CD4-positive, alpha-beta T cell treated with Interleukin-15 for 4 hours (primary cell): ENCODE results near the gene MRPS5.

ENCODE experiments used
- DNase-seq: peaks from one replicate; pipeline ENCODE4 v3.0.0-alpha.2; 2020; ENCODE audit warnings: low spot score

The MRPS5 gene

GRCh38 chr2:95060446-95061118 is 61.0 kb downstream of the MRPS5 start:
- DNase-seq = no peak

DNA sequence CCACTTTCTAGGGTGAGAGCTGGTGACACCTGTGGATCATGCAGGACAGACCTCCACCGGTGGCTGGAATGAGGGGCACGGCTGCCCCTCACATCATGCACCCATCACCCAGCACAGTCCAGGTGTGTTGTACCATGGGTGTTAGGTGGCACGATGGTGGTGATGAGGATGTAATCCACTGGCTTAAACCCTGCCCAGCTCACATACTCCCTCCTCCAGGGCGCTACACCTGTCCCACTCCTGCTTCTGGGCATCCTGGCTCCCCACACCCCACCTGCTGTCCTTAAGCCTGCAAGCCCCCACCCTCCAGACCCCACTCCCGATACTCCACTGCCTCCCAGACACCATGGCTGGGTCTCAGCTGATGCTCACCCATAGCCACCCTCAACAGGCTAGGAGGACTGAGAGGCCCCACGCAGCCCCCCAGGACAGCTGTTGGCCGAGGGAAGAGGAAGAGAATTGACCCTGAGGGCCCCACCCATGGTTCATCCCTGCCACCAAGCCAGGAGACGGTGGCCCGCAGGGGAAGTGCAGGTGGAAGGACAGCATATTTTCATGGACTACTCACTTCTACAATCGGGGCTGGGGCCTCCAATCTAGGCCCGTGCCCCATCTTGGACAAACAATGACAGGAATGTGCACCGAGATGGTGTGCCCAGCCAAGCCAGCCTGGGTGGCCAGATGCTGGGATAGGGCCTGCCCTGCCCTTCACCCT is 61.8 kb downstream of the MRPS5 start:
- DNase-seq = no peak

GRCh38 chr2:95058989-95059641 is 62.5 kb downstream of the MRPS5 start:
- no peak for DNase-seq

DNA sequence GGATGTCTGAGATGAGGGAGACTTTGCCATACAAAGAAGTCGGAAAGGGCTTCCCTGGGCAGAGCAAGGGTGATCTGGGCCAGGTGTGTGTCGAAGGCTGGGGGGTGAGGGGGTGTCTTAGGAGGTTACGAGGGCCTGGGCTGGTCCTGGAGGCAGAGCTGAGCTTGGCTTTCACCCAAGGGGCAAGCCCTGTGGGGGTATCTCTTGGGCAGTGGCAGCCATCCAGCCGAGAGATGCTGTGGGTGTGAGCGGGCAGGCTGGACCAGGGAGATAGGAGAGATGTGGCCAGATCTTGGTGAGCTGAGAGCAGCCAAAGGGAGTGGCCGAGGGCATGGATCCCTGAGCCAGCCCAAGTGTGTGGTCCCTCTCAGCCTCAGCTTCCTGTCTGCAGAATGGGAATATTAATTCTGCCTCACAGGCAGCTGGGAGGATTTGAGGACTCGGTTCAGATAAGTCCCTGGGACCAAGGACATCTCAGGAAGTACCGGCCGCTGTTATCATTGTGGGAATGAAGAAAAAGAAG is 63.1 kb downstream of the MRPS5 start:
- no peak for DNase-seq

GRCh38 chr2:95057535-95058370 is 63.9 kb downstream of the MRPS5 start:
- DNase-seq = no peak

DNA sequence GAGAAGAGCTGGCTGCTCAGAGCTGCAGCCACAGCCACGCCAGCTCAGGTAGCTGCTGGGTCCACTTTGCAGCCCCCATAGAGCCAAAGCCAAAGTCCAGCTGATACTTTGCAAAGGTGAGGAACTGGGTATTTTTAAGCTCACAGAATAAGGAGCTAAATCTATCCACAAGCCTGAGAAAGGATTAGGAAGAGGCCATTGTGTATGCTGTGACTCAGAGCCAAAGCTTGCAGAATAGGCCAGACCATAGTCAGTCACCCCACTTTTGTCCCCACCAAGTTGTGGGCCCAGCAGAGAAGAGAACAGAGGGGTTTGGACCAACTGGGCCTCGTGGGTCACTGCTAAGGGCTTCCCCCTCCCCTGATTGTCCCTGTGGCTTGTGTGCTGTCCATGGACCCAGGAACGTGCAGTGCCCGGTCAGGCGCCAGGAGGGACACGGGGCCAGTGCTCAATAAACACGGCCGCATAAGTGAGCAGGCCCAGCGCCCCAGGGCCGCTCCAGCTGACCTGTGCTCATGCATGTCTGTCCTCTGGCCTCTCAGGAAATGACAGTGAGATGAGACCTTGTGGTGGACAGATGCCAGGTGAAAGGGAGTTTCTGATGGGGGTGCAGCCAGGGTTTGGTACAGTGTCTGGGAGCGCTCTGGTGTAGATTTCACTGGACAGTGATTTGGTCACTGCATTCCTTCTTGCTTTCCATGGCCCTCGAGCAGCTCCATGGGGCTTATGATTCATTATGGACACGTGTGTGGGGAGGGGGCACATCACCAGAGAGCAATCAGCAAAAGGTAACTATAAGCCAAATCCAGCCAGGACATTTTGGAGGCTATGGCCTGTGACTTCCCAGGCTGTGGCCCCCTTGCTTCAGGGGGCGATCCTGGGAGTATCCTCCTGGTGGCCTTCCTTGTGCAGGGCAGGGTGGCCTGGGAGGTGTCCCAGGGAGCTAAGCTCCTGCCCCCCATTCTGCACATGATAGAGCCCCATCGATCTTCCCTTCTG is 64.8 kb downstream of the MRPS5 start:
- no peak for DNase-seq

DNA sequence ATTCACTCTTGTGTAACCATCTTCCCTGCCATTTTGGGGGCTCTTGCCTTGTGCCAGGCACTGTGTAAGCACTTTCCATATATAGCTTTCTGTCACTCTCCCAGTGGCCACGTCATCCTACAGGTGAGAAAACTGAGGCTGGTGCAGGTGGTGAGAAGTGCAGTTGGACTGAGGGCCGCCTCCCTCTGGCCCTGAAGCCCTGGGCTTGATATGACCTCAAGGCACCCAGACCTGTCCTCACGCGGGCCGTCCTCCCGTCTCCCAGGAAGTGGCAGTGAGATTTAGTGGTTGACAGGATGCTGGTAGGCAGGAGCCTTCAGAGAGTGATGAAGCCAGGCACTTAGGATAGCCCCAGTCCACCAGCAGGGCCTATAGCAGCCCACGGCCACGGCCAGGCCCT is 65.6 kb downstream of the MRPS5 start:
- DNase-seq = no peak

DNA sequence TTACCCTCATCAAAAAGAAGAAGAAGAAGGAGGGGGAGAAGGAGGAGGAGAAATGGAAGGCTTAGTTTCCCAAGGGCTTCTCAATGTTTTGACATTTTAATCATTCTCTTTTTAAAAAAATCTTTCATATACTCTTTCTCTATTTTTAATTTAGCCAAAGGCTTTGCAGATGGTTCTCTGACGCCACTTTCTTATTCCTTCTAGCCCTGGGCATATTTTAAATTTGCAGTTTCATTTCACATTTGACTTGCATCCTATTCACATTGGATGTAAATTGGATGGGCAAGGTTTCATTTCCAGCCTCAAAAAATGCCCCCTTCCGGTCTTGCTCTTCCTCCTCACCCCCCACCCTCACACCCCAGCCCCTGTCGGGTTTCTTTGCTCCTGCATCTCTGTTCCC is 66.3 kb downstream of the MRPS5 start:
- no peak for DNase-seq

GRCh38 chr2:95054016-95054415 is 67.6 kb downstream of the MRPS5 start:
- DNase-seq = no peak

- DNase-seq = no peak
These were observed 68.1 kb downstream of the MRPS5 start for GRCh38 chr2:95053543-95053942.

DNA sequence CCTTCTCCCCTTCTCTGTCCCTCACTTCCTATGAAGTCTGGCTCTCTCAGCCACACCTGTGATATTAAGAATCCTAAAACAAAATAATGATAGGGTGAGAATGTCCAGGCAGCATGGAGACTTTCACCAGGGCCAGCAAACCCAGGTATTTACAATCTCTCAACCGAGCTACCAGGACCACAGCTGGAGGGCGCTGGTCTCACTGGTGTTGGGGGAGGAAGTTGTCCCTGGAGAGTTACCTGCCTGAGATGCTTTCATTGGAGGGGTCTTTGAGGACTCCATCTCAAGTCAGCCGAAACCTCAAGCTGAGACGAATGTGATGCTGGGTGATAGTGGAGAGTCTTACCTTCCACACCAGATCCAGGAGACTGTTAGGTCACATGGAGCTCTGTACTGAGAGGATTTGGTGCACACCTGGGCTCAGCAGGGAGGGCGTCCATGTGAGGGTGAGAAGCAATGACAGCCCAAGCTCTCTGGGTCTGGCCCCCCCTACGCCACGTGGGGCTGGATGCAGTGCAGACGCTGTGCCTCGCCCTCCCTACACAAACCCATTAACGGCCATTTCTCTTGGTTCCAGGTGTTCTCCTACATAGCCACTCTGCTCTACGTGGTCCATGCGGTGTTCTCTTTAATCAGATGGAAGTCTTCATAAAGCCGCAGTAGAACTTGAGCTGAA is 68.7 kb downstream of the MRPS5 start:
- DNase-seq = no peak

DNA sequence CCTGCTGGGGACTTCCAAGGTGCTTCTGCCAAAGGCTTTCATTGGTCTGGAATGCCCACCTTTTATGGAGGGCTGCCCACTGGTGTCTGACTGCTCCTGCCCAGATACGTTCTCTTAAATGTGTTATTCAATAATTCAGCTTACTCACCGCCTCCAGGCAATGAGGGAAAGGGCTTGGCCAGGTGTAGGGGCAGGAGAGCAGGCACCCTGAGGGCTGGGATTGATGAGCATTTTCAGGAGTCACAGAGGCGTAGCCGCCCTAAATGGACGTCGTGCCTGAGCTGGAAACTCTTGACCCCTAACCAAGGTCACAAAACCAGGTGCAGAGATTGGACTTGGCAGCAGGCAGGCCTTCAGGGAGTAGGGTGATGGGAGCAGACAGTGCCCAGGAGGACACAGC is 69.3 kb downstream of the MRPS5 start:
- DNase-seq = no peak

- DNase-seq = no peak
These were observed 70.0 kb downstream of the MRPS5 start for GRCh38 chr2:95051626-95052025.

DNA sequence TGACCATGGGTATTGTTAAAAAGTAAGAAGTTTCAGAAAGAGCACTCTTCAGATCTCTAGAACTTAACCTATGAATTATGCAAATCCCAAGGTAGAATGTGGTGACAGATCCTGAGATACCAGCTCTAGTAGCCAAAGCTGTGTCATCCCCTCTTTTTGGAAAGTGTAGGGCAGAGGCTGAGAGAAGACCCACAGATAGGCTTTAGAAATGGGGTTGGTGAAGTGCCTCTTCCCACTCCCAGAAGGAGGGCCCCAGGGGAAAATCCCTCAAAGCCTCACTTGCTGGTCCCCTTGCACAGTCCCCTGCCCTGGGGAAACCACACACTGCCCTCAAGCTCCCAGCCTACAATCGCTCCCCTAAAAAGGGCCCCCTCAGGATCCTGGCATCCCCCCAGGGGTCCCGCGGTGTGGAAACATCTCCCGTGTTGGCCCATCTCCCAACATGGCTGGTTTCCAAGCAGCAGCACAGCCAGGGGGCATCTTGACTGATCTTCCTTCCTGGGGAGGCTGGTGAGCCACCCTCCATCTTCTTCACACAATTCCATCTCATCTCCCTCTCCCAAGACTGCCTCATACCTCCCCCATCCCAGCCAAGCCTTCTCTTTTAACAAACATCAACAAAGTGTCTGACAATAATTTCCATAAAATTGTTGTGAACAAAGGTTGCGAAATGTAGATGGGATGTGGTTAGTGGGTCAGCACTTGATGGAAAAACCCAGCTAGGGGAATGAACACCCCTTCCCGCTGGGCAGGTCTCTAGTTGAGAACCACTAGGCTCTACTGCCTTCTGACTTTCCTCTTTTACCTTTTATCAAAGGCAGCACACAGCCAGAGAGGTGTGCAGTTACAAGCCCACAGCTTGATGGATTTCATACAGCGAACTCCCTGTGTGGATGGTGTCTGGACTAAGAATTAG is 71.0 kb downstream of the MRPS5 start:
- no peak for DNase-seq

- no peak for DNase-seq
These were observed 71.6 kb downstream of the MRPS5 start for GRCh38 chr2:95049961-95050360.

- DNase-seq = no peak
These were observed 72.0 kb downstream of the MRPS5 start for GRCh38 chr2:95049683-95049955.

DNA sequence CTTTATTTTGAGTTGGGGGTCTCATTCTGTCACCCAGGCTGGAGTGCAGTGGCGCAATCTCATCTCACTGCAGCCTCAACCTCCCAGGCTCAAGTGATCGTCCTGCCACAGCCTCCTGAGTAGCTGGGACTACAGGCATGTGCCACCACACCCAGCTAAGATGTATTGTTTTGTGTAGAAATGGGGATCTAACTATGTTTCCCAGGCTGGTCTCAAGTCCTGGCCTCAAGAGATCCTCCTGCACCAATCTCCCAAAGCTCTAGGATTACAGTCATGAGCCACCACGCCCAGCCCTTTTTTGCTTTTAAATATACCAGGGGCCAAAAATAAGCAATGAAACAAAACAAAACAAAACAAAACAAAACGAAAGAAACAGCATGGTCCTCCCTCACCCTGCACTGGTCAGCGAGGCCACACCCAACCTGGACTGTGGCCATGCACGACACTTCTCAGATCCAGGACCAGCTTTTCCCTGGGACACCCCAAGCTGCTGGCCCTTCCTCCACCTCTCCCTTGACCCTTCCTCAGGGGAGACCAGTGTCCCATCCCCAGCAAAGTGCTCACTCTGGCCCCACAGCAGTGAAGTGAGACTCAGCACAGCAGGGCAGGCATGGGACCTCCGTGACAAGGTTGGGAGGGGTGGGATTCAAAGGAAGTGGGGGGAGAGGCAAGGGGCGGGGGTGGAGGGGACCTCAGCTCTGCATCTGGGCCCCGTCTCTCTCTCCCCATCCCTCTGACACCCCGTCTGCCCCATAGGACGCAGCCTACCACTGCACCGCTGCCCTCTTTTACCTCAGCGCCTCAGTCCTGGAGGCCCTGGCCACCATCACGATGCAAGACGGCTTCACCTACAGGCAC is 72.6 kb downstream of the MRPS5 start:
- no peak for DNase-seq

- DNase-seq = no peak
These were observed 73.7 kb downstream of the MRPS5 start for GRCh38 chr2:95047629-95048510.
